G401 (cell line): ENCODE results near the gene C4BPA. TPM values are rescaled to one million over a fixed set of nuclear protein-coding genes. Genes with fewer than 3 reads are reported as not detected.

Experiments used
- DNase-seq: peaks from one replicate; pipeline ENCODE4 v3.0.0-alpha.2; 2015; ENCODE audit warnings: low spot score
- in situ Hi-C: cut with HindIII; loops from 2 replicates; pipeline ENCODE4 v1.10.0; 2016; ENCODE audit warnings: low sequenced_read_pairs, mixed read lengths
- total RNA-seq: library from RNA; depleted of rRNA; stranded (reverse); fragments of >200 nt; shearing (Covaris generic); gene quantifications from 2 replicates; pipeline ENCODE4 v1.2.3, GENCODE V29; 2014

Gene C4BPA
- total RNA-seq, 1 experiment from 2014 or later: not detected

GRCh38 chr1:207076181-207076955 lies 27.7 kb upstream of the C4BPA start:
- DNase-seq: no peak
- in situ Hi-C loops: no loop called here

- in situ Hi-C loops: no loop called here
- no peak for DNase-seq
Measured at GRCh38 chr1:207077012-207077411, 27.0 kb upstream of the C4BPA start.

GRCh38 chr1:207077470-207078377 lies 26.3 kb upstream of the C4BPA start:
- peak; percentile 80 for DNase-seq
- in situ Hi-C loops: no loop called here

- in situ Hi-C loops: no loop called here
- no peak for DNase-seq
Measured at GRCh38 chr1:207078578-207079132, 25.4 kb upstream of the C4BPA start.

GRCh38 chr1:207079706-207080241 lies 24.3 kb upstream of the C4BPA start:
- DNase-seq: no peak
- in situ Hi-C loops: no loop called here

GRCh38 chr1:207081088-207081487 lies 22.9 kb upstream of the C4BPA start:
- DNase-seq: no peak
- in situ Hi-C loops: no loop called here

GRCh38 chr1:207081806-207082205 lies 22.2 kb upstream of the C4BPA start:
- no peak for DNase-seq
- in situ Hi-C loops: no loop called here

- DNase-seq: no peak
- in situ Hi-C loops: no loop called here
Measured at GRCh38 chr1:207084232-207084631, 19.8 kb upstream of the C4BPA start.

- in situ Hi-C loops: no loop called here
- peak; percentile 53 for DNase-seq
Measured at GRCh38 chr1:207084701-207085180, 19.3 kb upstream of the C4BPA start.

- in situ Hi-C loops: no loop called here
- DNase-seq: no peak
Measured at GRCh38 chr1:207085887-207086286, 18.1 kb upstream of the C4BPA start.

- in situ Hi-C loops: no loop called here
- no peak for DNase-seq
Measured at GRCh38 chr1:207088161-207088560, 15.9 kb upstream of the C4BPA start.

- in situ Hi-C loops: no loop called here
- no peak for DNase-seq
Measured at GRCh38 chr1:207088701-207089626, 15.1 kb upstream of the C4BPA start, which contains the start of gene C4BPB. C4BPB (plus strand) TSS chr1:207088860; CDS start chr1:207089532, 672 bp downstream.

GRCh38 chr1:207089627-207090355 lies 14.2 kb upstream of the C4BPA start:
- in situ Hi-C loops: no loop called here

GRCh38 chr1:207091200-207091908 lies 12.7 kb upstream of the C4BPA start:
- DNase-seq: no peak
- in situ Hi-C loops: no loop called here

More at GRCh38 chr1:207089627-207090355, 14.2 kb upstream of the C4BPA start:
- no peak for DNase-seq

GRCh38 chr1:207093944-207094343 lies 10.1 kb upstream of the C4BPA start:
- in situ Hi-C loops: no loop called here
- DNase-seq: no peak

GRCh38 chr1:207097871-207098324 lies 6.1 kb upstream of the C4BPA start:
- in situ Hi-C loops: no loop called here
- no peak for DNase-seq

- DNase-seq: no peak
- in situ Hi-C loops: no loop called here
Measured at GRCh38 chr1:207101720-207102119, 2.3 kb upstream of the C4BPA start.
